Right atrium auricular region (tissue), 2 donors: ENCODE results near the gene MYADM. TPM values are rescaled to one million over a fixed set of nuclear protein-coding genes. Genes with fewer than 3 reads are reported as not detected.
A peak's percentile ranks its signal among the peaks of the same experiment; 100 is the strongest.

Experiments
- DNase-seq: peaks from one replicate; pipeline ENCODE4 v3.0.0-alpha.2; 2019; ENCODE audit warnings: low spot score
- H3K27ac ChIP-seq, 2 donors: fragments of 200-600 bp; sonication (generic); 1 replicate in 1 of 2; 2 replicates in 1 of 2; pipeline ENCODE4 v1.5.1; 2016 to 2019
- H3K27me3 ChIP-seq, 2 donors: fragments of 200-600 bp; sonication (generic); one replicate each; pipeline versions ENCODE4 v1.5.1 to v1.6.0; 2017 to 2019
- H3K36me3 ChIP-seq: fragments of 200-600 bp; sonication (generic); one replicate; pipeline ENCODE4 v1.5.1; 2016
- H3K4me1 ChIP-seq, 2 donors: fragments of 200-600 bp; sonication (generic); one replicate each; pipeline versions ENCODE4 v1.5.1 to v1.6.0; 2017 to 2019
- H3K4me3 ChIP-seq, 2 donors: fragments of 200-600 bp; sonication (generic); 1 replicate in 1 of 2; 2 replicates in 1 of 2; pipeline ENCODE4 v1.5.1; 2017 to 2019; ENCODE audit warnings: mild to moderate bottlenecking in 1 of 2, moderate library complexity in 1 of 2
- H3K9me3 ChIP-seq, 2 donors: fragments of 200-600 bp; sonication (generic); one replicate each; pipeline ENCODE4 v1.5.1; 2019
- total RNA-seq, 2 donors: library from RNA; depleted of rRNA; stranded (reverse); fragments of >200 nt; gene quantifications; one replicate each; pipeline ENCODE4 v1.1.0, GENCODE V29; 2016
- TF ChIP-seq, protein P1 (sequence below), 2 donors: fragments of 200-600 bp; sonication (generic); IDR thresholded peaks; one replicate each; pipeline ENCODE4 v1.5.1; 2019; ENCODE audit warnings: antibody characterized with exemption in 2 of 2

Gene MYADM
- total RNA-seq, 2 donors from 2014 or later, result 117 to 150 TPM

DNA sequence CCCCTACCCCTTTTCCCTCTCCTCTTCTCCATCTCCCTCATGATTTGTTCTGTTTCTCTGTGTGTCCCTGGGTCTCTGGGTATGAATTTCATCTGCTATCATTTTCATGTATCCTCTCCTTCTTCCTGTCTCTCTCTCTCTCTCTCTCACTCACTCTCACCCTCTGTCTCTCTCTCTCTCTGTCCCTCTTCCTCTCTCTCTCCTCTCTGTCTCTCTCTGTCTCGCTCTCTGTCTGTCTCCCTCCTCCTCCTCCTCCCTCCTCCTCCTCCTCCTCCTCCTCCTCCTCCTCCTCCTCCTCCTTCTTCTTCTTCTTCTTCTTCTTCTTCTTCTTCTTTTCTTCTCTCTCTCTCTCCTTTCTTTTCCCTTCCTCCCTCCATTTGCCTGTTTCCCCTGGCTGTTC lies 38.1 kb downstream of the MYADM start:
- Histone ChIP-seq H3K4me1 (peaks cover 0 to 31% of the 10 kb centered on the region in 2 donors), H3K36me3 (no peaks in the 10 kb centered on the region), H3K9me3 (no peaks in the 10 kb centered on the region), H3K4me3 (no peak overlapping the region), H3K27ac (no peak overlapping the region), H3K27me3 (peaks cover 20 to 40% of the 10 kb centered on the region in 2 donors)
- no peak for DNase-seq
- TF ChIP-seq, protein P1, sequence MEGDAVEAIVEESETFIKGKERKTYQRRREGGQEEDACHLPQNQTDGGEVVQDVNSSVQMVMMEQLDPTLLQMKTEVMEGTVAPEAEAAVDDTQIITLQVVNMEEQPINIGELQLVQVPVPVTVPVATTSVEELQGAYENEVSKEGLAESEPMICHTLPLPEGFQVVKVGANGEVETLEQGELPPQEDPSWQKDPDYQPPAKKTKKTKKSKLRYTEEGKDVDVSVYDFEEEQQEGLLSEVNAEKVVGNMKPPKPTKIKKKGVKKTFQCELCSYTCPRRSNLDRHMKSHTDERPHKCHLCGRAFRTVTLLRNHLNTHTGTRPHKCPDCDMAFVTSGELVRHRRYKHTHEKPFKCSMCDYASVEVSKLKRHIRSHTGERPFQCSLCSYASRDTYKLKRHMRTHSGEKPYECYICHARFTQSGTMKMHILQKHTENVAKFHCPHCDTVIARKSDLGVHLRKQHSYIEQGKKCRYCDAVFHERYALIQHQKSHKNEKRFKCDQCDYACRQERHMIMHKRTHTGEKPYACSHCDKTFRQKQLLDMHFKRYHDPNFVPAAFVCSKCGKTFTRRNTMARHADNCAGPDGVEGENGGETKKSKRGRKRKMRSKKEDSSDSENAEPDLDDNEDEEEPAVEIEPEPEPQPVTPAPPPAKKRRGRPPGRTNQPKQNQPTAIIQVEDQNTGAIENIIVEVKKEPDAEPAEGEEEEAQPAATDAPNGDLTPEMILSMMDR (IDR thresholded peaks at IDR 0.05), result no peak

DNA sequence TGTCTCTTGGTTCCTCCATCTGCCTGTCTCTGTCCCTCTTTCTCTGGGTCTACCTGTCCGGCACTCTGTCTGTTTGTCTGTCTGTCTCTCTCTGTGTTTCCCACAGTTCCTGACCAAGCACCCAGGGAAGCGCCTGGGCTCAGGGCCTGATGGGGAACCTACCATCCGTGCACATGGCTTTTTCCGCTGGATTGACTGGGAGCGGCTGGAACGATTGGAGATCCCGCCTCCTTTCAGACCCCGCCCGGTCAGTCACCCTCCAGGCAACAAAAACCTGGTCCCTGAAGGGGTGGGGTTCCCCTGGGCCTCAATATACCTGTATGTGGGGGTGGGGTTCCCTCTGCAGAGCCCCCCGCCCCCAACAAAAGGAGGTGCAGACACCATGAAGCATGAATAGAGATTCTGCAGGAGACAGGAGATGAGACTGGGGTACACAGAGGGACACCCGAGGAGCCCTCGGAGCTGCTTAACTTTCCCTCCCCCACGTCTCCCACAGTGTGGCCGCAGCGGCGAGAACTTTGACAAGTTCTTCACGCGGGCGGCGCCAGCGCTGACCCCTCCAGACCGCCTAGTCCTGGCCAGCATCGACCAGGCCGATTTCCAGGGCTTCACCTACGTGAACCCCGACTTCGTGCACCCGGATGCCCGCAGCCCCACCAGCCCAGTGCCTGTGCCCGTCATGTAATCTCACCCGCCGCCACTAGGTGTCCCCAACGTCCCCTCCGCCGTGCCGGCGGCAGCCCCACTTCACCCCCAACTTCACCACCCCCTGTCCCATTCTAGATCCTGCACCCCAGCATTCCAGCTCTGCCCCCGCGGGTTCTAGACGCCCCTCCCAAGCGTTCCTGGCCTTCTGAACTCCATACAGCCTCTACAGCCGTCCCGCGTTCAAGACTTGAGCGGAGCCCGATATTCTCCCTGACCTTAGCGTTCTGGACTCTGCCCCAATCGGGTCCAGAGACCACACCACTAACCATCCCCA lies 38.8 kb downstream of the MYADM start:
- Histone ChIP-seq H3K4me1 (peaks cover 0 to 31% of the 10 kb centered on the region in 2 donors), H3K4me3 (no peak overlapping the region), H3K9me3 (no peaks in the 10 kb centered on the region), H3K27ac (no peak overlapping the region), H3K36me3 (no peaks in the 10 kb centered on the region), H3K27me3 (peaks cover 20 to 44% of the 10 kb centered on the region in 2 donors)
- TF ChIP-seq, protein P1 (IDR thresholded peaks at IDR 0.05), result peak; percentile 68 to 88
- DNase-seq, result no peak

GRCh38 chr19:53907193-53907581 lies 39.5 kb downstream of the MYADM start:
- no peaks in the 10 kb centered on the region for H3K36me3 ChIP-seq
- peaks cover 0 to 31% of the 10 kb centered on the region in 2 donors for H3K4me1 ChIP-seq
- no peak overlapping the region for H3K27ac ChIP-seq
- no peak overlapping the region for H3K4me3 ChIP-seq
- DNase-seq, result no peak
- H3K27me3 ChIP-seq, result peaks cover 20 to 45% of the 10 kb centered on the region in 2 donors
- no peaks in the 10 kb centered on the region for H3K9me3 ChIP-seq
- TF ChIP-seq, protein P1 (IDR thresholded peaks at IDR 0.05), result no peak

- no peak for DNase-seq
- peak overlapping the region in 1 of 2 donors; percentile 15 for H3K4me3 ChIP-seq
- H3K4me1 ChIP-seq, result peaks cover 0 to 31% of the 10 kb centered on the region in 2 donors
- no peaks in the 10 kb centered on the region for H3K36me3 ChIP-seq
- TF ChIP-seq, protein P1 (IDR thresholded peaks at IDR 0.05), result no peak
- H3K9me3 ChIP-seq, result no peaks in the 10 kb centered on the region
- H3K27ac ChIP-seq, result no peak overlapping the region
- peaks cover 20 to 45% of the 10 kb centered on the region in 2 donors for H3K27me3 ChIP-seq
These were observed 40.0 kb downstream of the MYADM start for GRCh38 chr19:53907690-53908089.

DNA sequence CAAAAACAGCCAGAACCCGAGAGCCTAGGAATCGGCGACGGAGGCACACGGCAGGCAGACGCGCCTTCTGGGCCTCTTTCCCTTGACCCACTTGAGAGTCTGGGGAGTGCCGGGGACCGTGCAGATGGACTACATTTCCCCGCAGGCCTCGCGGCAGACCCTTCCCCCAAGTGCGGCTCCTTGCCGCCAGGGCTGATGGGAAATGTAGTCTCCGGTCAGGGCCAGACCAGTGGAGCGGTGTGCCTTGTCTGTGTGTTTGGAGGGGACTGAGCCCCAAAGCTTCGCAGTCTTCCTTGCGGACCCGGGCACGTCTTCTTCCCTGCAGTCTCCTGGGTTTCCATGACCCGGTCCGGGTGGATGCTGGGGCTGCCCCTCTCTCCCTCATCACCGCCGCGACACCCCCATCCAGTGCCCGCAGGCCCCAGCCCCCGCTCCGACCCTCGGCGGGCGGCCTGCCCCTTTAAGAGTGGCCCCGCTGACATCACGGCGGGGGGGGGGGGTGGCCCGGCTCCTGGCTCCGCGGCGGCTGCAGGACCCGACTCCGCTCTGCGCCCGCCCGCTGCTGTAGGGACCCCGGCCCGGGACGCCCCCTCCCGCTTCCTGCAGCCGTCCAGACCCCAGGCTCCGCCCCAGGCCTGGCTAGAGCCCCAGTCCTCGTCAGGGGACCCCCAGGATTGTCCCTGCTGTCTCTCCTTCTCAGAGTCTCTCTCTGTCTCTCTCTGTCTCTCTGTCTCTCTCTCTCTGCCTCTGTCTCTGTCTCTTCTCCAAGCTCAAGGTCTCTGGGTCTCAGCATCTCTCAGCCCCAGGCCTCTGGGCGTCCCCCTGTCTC lies 40.6 kb downstream of the MYADM start:
- no peak for DNase-seq
- no peak overlapping the region for H3K27ac ChIP-seq
- peak overlapping the region in 1 of 2 donors; percentile 15 for H3K4me3 ChIP-seq
- H3K4me1 ChIP-seq, result peaks cover 0 to 31% of the 10 kb centered on the region in 2 donors
- TF ChIP-seq, protein P1 (IDR thresholded peaks at IDR 0.05), result no peak
- no peaks in the 10 kb centered on the region for H3K36me3 ChIP-seq
- peaks cover 20 to 45% of the 10 kb centered on the region in 2 donors for H3K27me3 ChIP-seq
- no peaks in the 10 kb centered on the region for H3K9me3 ChIP-seq
